GM12878 (cell line): Measurements from ENCODE around the gene ZNF837. TPM values are rescaled to one million over a fixed set of nuclear protein-coding genes. Genes with fewer than 3 reads are reported as not detected.

Experiments used
- ATF3 ChIP-seq: IDR thresholded peaks from 2 replicates; pipeline ENCODE4 v1.6.1; 2011; ENCODE audit warnings: low read depth, mild to moderate bottlenecking, low read length, moderate library complexity, borderline replicate concordance; ENCODE audit errors: extremely low read depth
- BCL3 ChIP-seq: IDR thresholded peaks from 2 replicates; pipeline ENCODE4 v1.6.1; 2011; ENCODE audit warnings: borderline replicate concordance, low read depth, mild to moderate bottlenecking, moderate library complexity, low read length; ENCODE audit not compliant: insufficient read depth, poor library complexity, severe bottlenecking
- CBFB ChIP-seq: IDR thresholded peaks from 2 replicates; pipeline ENCODE4 v1.6.1; 2016; ENCODE audit warnings: antibody characterized with exemption, low read depth
- CHD2 ChIP-seq: IDR thresholded peaks from 2 replicates; pipeline ENCODE4 v1.6.1; 2011; ENCODE audit warnings: low read depth, low read length, improper control_type of control experiment, borderline replicate concordance
- E2F8 ChIP-seq: fragments of 450-650 bp; IDR thresholded peaks from 2 replicates; pipeline ENCODE4 v1.6.1; 2018; ENCODE audit warnings: mild to moderate bottlenecking, low read depth, moderate library complexity; ENCODE audit not compliant: partially characterized antibody
- EED ChIP-seq: sonication (generic); IDR thresholded peaks from 2 replicates; pipeline ENCODE4 v1.6.1; 2016; ENCODE audit warnings: antibody characterized with exemption, low read depth
- IKZF1 ChIP-seq: fragments of 450-650 bp; conservative IDR thresholded peaks from 2 replicates; pipeline ENCODE4 v1.6.1; 2017; ENCODE audit warnings: antibody characterized with exemption, mild to moderate bottlenecking
- MEF2B ChIP-seq: fragments of 450-650 bp; IDR thresholded peaks from 2 replicates; pipeline ENCODE4 v1.6.1; 2018; ENCODE audit warnings: mild to moderate bottlenecking, moderate library complexity; ENCODE audit not compliant: partially characterized antibody, poor library complexity, severe bottlenecking
- MTA2 ChIP-seq: fragments of 450-650 bp; IDR thresholded peaks from 2 replicates; pipeline ENCODE4 v1.6.1; 2016; ENCODE audit warnings: low read depth, mild to moderate bottlenecking, moderate library complexity
- MTA3 ChIP-seq: IDR thresholded peaks from 2 replicates; pipeline ENCODE4 v1.6.1; 2012; ENCODE audit warnings: low read length, inconsistent platforms, borderline replicate concordance
- NR2C1 ChIP-seq: fragments of 450-650 bp; IDR thresholded peaks from 2 replicates; pipeline ENCODE4 v1.6.1; 2017; ENCODE audit warnings: antibody characterized with exemption, mild to moderate bottlenecking, moderate library complexity
- PML ChIP-seq: IDR thresholded peaks from 2 replicates; pipeline ENCODE4 v1.6.1; 2012; ENCODE audit warnings: low read length, inconsistent platforms
- POLR2A ChIP-seq: IDR thresholded peaks from 2 replicates; pipeline ENCODE4 v1.6.1; 2011; ENCODE audit warnings: low read depth, mild to moderate bottlenecking, low read length
- POLR2AphosphoS2 ChIP-seq: IDR thresholded peaks from 2 replicates; pipeline ENCODE4 v1.6.1; 2011; ENCODE audit warnings: low read depth, mild to moderate bottlenecking, low read length, improper control_type of control experiment, moderate library complexity
- RELB ChIP-seq: fragments of 450-650 bp; IDR thresholded peaks from 2 replicates; pipeline ENCODE4 v1.6.1; 2017; ENCODE audit warnings: low read depth, mild to moderate bottlenecking, moderate library complexity
- RFX5 ChIP-seq: IDR thresholded peaks from 2 replicates; pipeline ENCODE4 v1.6.1; 2011; ENCODE audit warnings: low read depth, low read length, improper control_type of control experiment
- STAT1 ChIP-seq: fragments of 450-650 bp; conservative IDR thresholded peaks from 2 replicates; pipeline ENCODE4 v1.6.1; 2014; ENCODE audit warnings: antibody characterized with exemption, mild to moderate bottlenecking
- TCF3 ChIP-seq: IDR thresholded peaks from 2 replicates; pipeline ENCODE4 v1.6.1; 2012; ENCODE audit warnings: low read depth, mild to moderate bottlenecking, low read length, borderline replicate concordance; ENCODE audit not compliant: insufficient read depth
- YBX1 ChIP-seq: fragments of 450-650 bp; IDR thresholded peaks from 2 replicates; pipeline ENCODE4 v1.6.1; 2016; ENCODE audit warnings: antibody characterized with exemption
- ZNF592 ChIP-seq: fragments of 450-650 bp; IDR thresholded peaks from 2 replicates; pipeline ENCODE4 v1.6.1; 2017; ENCODE audit warnings: mild to moderate bottlenecking, moderate library complexity
- polyA plus RNA-seq, 11 experiments: library from polyadenylated mRNA; depleted of rRNA in 4 of 11; unstranded in 6 of 11; stranded (reverse) in 5 of 11; fragments of >200 nt; fragmentation: Nextera tagmentation in 4 of 11; fragmentation: Illumina TruSeq in 1 of 11; extraction: Ambion mirVana in 4 of 11; extraction: Trizol in 1 of 11; gene quantifications; 1 replicate in 1 of 11; 2 replicates in 10 of 11; pipeline versions ENCODE4 v1.2.1 to v1.2.3, GENCODE V29; 2011 to 2016; ENCODE audit warnings: inconsistent platforms in 2 of 11, missing spikeins in 2 of 11, low read depth in 1 of 11
- total RNA-seq, 4 experiments: library from RNA; depleted of rRNA in 3 of 4; stranded (reverse); fragments of >200 nt in 3 of 4; fragmentation: Illumina TruSeq in 1 of 4; extraction: Trizol in 1 of 4; gene quantifications; 2 replicates each; pipeline versions ENCODE4 v1.2.1 to v1.2.3, GENCODE V29; 2013 to 2021

Gene ZNF837
- total and polyA plus RNA-seq, 10 of the 15 experiments (the other 5 are each of a cell fraction or from before 2014, with no cell fraction given) = 0.07 to 2.9 (median 2.0) TPM; not detected in 2

- no peak for TF ChIP-seq E2F8
- TF ChIP-seq IKZF1 = no peak
- TF ChIP-seq MTA2 = no peak
- TF ChIP-seq NR2C1 = no peak
- TF ChIP-seq POLR2A = peak; percentile 48
- TF ChIP-seq ATF3 = no peak
- no peak for TF ChIP-seq CHD2
- TF ChIP-seq CBFB = peak; percentile 8; the same call in 1 of the 2 replicates
- no peak for TF ChIP-seq STAT1
- TF ChIP-seq MEF2B = no peak
- no peak for TF ChIP-seq TCF3
- TF ChIP-seq MTA3 = peak; percentile 94; the same call in 1 of the 2 replicates
- TF ChIP-seq POLR2AphosphoS2 = peak; percentile 61; the same call in 1 of the 2 replicates
- TF ChIP-seq BCL3 = peak; percentile 67
- TF ChIP-seq PML = peak; percentile 30; the same call in 1 of the 2 replicates
- no peak for TF ChIP-seq RFX5
- no peak for TF ChIP-seq ZNF592
- TF ChIP-seq RELB = no peak
- TF ChIP-seq EED = no peak
- no peak for TF ChIP-seq YBX1
Measured at GRCh38 chr19:58395220-58395978, 14.6 kb upstream of the ZNF837 start, which contains the start of gene RNF225 (continued).
